Effector memory CD8-positive, alpha-beta T cell (primary cell): ENCODE data around the gene UBXN10.

Source experiments
- ATAC-seq: fragments of 150-1000 bp; cut with Tn5 transposase; replicated peaks from 2 replicates; pipeline ENCODE4 v1.10.0; 2021; ENCODE audit warnings: mild to moderate bottlenecking, moderate library complexity
- DNase-seq, 3 experiments: peaks; one replicate each; pipeline ENCODE4 v3.0.0; 2021
- H3K27ac Mint-ChIP-seq, 2 donors: one replicate each; pipeline ENCODE4 v1.8.0; 2022; ENCODE audit warnings: mild to moderate bottlenecking in 2 of 2, mixed read lengths in 2 of 2, moderate library complexity in 2 of 2
- H3K27me3 Mint-ChIP-seq, 2 donors: one replicate each; pipeline ENCODE4 v1.8.0; 2022; ENCODE audit warnings: mixed read lengths in 2 of 2
- H3K36me3 Mint-ChIP-seq: one replicate; pipeline ENCODE4 v1.8.0; 2022; ENCODE audit warnings: mild to moderate bottlenecking, moderate library complexity, mixed read lengths; ENCODE audit not compliant: insufficient read depth
- H3K4me1 Mint-ChIP-seq, 2 donors: one replicate each; pipeline ENCODE4 v1.8.0; 2022; ENCODE audit warnings: low read depth in 2 of 2, mixed read lengths in 2 of 2
- H3K4me3 Mint-ChIP-seq, 2 donors: one replicate each; pipeline ENCODE4 v1.8.0; 2022; ENCODE audit warnings: mild to moderate bottlenecking in 2 of 2, mixed read lengths in 2 of 2, moderate library complexity in 2 of 2
- H3K9me3 Mint-ChIP-seq, 2 donors: one replicate each; pipeline ENCODE4 v1.8.0; 2022; ENCODE audit warnings: mixed read lengths in 2 of 2

Gene UBXN10

GRCh38 chr1:20180129-20180843 lies 5.6 kb upstream of the UBXN10 start:
- Mint-ChIP-seq H3K27ac (no peak overlapping the region), H3K9me3 (peaks cover 2 to 12% of the 10 kb centered on the region in 2 donors), H3K4me1 (peaks cover 9 to 10% of the 10 kb centered on the region in 2 donors), H3K4me3 (no peak overlapping the region), H3K27me3 (no peaks in the 10 kb centered on the region), H3K36me3 (peaks cover 4% of the 10 kb centered on the region)
- DNase-seq, result no peak
- no peak for ATAC-seq

GRCh38 chr1:20180844-20181207 lies 5.1 kb upstream of the UBXN10 start:
- DNase-seq (no peak), ATAC-seq (no peak)
- H3K27me3 Mint-ChIP-seq, result no peaks in the 10 kb centered on the region
- H3K36me3 Mint-ChIP-seq, result peaks cover 6% of the 10 kb centered on the region
- H3K4me3 Mint-ChIP-seq, result no peak overlapping the region
- peaks cover 11 to 12% of the 10 kb centered on the region in 2 donors for H3K4me1 Mint-ChIP-seq
- no peak overlapping the region for H3K27ac Mint-ChIP-seq
- peaks cover 2 to 12% of the 10 kb centered on the region in 2 donors for H3K9me3 Mint-ChIP-seq

DNA sequence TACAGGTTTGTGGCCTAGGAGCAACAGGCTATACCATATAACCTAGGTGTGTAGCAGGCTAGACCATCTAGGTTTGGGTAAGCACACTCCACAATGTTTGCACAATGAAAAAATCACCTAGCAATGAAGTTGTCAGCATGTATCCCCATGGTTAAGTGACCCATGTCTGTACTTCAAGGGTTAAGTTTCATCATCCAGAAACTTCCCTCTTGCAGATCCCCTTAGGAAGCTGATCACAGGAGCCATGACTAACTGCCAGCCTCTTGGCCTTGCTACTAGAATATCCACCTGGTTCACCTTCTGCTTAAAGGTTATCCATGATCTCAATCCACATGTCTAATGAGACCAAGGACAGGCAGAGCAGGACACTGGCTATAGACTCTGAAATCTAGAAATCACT lies 3.5 kb upstream of the UBXN10 start:
- ATAC-seq (no peak), DNase-seq (no peak)
- no peak overlapping the region for H3K4me3 Mint-ChIP-seq
- H3K27ac Mint-ChIP-seq, result no peak overlapping the region
- H3K27me3 Mint-ChIP-seq, result no peaks in the 10 kb centered on the region
- H3K36me3 Mint-ChIP-seq, result peaks cover 8% of the 10 kb centered on the region
- peaks cover 2 to 12% of the 10 kb centered on the region in 2 donors for H3K9me3 Mint-ChIP-seq
- peaks cover 22% of the 10 kb centered on the region in 2 donors for H3K4me1 Mint-ChIP-seq

DNA sequence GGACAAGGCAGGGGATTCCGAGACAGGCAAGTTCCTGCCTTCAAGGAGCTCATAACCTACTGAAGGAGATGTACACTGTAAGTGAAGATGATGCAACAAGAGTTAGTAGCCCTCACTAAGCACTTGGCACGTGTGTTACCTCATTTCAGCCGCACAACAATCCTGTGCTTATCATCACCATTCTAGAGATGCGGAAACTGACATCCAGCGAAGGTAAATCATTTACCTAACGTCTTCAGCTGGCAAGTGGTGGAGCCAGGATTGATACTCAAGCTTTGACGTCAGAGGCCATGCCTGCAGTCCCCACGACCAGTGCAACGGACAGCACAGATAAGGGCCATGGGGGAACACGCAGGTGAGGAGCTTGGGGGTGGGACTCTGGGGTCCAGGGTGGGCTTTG lies 2.9 kb upstream of the UBXN10 start:
- no peaks in the 10 kb centered on the region for H3K27me3 Mint-ChIP-seq
- H3K4me1 Mint-ChIP-seq, result peaks cover 28 to 29% of the 10 kb centered on the region in 2 donors
- ATAC-seq (no peak), DNase-seq (no peak)
- peaks cover 8% of the 10 kb centered on the region for H3K36me3 Mint-ChIP-seq
- H3K9me3 Mint-ChIP-seq, result peaks cover 2 to 12% of the 10 kb centered on the region in 2 donors
- no peak overlapping the region for H3K4me3 Mint-ChIP-seq
- peak overlapping the region in 1 of 2 donors; percentile 56 for H3K27ac Mint-ChIP-seq

GRCh38 chr1:20183616-20184271 lies 2.2 kb upstream of the UBXN10 start:
- DNase-seq, result no peak
- Mint-ChIP-seq H3K9me3 (peaks cover 2 to 12% of the 10 kb centered on the region in 2 donors), H3K4me3 (no peak overlapping the region), H3K27ac (peak overlapping the region; percentile 7 to 56), H3K36me3 (peaks cover 8% of the 10 kb centered on the region), H3K27me3 (no peaks in the 10 kb centered on the region), H3K4me1 (peaks cover 34 to 35% of the 10 kb centered on the region in 2 donors)
- no peak for ATAC-seq

GRCh38 chr1:20184481-20184900 lies 1.4 kb upstream of the UBXN10 start:
- DNase-seq (no peak), ATAC-seq (no peak)
- peak overlapping the region; percentile 56 to 69 for H3K27ac Mint-ChIP-seq
- H3K4me3 Mint-ChIP-seq, result peak overlapping the region in 1 of 2 donors; percentile 67
- peaks cover 34 to 35% of the 10 kb centered on the region in 2 donors for H3K4me1 Mint-ChIP-seq
- H3K36me3 Mint-ChIP-seq, result peaks cover 5% of the 10 kb centered on the region
- H3K27me3 Mint-ChIP-seq, result peaks cover 0 to 4% of the 10 kb centered on the region in 2 donors
- peaks cover under 1 to 9% of the 10 kb centered on the region in 2 donors for H3K9me3 Mint-ChIP-seq

DNA sequence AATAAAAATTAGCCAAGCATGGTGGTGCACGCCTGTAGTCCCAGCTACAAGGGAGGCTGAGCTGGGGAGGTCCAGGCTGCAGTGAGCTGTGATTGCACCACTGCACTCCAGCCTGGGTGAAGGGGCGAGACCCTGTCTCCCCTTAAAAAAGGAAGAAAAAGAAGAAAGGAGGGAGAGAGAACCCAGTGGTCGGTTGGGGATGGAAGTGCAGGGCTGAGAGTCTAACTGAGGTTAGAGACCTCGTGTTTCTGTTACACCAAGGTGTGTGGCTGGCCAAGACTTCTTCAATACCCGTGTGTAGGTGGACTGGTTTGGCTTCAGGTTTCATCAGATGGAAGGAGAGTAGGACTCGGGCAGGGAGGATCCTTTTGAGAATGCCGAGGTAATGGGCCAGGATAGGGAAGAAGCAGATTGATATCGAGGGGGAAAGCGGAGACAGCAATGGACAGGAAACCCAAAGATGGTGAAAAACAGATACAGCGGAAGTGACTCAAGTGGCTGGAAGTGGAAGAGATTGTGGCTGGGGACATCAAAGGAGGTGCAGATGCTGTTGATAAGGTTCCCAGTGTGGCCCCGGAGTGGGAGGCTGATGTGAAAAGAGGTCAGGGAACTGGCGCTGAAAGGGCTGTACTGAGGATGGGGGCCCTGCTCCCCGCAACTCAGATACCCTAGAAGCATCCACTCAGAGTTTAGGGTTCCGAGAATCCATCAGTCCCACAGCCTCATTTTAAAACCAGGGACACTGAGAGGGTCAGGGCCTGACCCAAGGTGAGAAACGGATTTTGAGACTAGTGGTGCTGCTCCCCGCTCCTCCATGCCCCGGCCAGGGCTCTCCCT lies 681 bp upstream of the UBXN10 start:
- DNase-seq, result peak; percentile 50 to 53 (median 51)
- peak; percentile 82 for ATAC-seq
- peaks cover 0 to 4% of the 10 kb centered on the region in 2 donors for H3K27me3 Mint-ChIP-seq
- peaks cover 0 to 1% of the 10 kb centered on the region in 2 donors for H3K9me3 Mint-ChIP-seq
- H3K27ac Mint-ChIP-seq, result peak overlapping the region; percentile 56 to 69
- H3K4me3 Mint-ChIP-seq, result peak overlapping the region; percentile 67 to 76
- peaks cover 34 to 35% of the 10 kb centered on the region in 2 donors for H3K4me1 Mint-ChIP-seq
- H3K36me3 Mint-ChIP-seq, result peaks cover 5% of the 10 kb centered on the region

DNA sequence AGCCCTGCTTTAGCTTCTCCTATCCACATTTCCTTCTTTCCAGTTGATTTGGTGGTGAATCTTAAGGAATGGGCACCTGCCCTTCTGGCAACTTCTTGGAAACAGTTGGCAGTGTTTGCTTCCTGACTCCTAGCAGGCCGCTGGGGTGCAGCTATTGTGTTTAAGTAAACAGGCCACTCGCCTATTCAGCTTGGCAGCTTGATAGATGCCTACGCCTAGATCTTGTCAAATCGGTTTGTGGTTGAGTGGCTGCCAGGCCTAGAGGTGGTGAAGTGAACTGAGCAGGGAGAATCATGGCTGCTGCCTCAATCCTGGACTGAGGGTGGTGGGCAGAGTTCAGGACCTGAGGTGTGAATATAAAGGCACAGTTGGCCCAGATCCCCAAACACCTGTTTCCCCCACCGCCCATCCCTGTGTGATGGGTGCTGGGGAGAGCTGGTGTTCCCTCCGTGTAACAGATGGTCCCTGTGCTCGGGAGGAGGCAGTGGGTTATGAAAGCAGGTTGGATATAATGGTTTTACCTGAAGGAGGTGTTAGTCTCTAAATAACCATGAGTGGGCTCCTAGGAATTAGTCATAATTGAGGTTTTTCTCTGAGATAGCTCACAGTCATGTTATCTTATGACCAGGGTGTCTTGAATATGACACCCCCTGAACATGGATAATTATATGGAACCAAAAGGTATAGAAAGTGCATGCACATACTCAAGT lies 1.4 kb downstream of the UBXN10 start:
- Mint-ChIP-seq H3K27me3 (peaks cover 1 to 4% of the 10 kb centered on the region in 2 donors), H3K4me3 (peak overlapping the region; percentile 67 to 76), H3K4me1 (peaks cover 34 to 35% of the 10 kb centered on the region in 2 donors), H3K9me3 (no peaks in the 10 kb centered on the region), H3K27ac (peak overlapping the region; percentile 26 to 56), H3K36me3 (peaks cover 5% of the 10 kb centered on the region)
- peak; percentile 51 for ATAC-seq
- peak; percentile 9 to 36 (median 31) for DNase-seq

DNA sequence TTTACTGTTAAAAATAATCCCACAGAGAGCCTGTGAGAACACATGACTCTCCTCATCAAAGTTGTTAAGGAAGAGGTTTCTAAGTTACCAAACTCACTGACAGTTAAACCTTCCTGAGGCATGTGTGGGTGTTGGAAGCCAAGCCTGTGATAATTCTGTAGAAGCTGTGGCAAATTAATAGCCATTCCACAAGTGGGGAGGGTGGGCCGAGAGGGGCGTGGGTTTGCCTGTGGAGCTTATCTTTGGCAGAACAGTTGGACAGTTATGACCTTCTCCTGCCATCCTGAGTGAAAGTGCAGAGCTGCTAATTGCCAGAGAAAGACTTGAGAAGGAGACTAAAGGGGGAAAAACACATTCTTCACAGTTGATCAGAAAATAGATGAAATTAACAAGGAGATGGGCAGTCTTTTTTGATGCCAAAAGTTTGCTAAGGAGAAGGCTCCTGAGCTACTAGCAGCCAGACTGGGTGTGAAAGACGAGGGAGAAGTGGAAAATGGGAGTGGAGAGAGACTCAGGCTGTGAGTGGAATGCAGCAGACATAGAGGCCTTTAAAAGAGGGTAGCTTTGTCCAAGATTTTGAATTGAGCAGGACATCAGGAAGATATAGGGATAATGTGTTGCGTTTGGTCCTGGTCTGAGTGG lies 2.0 kb downstream of the UBXN10 start:
- ATAC-seq (no peak), DNase-seq (no peak)
- H3K9me3 Mint-ChIP-seq, result no peaks in the 10 kb centered on the region
- peaks cover 5% of the 10 kb centered on the region for H3K36me3 Mint-ChIP-seq
- H3K4me1 Mint-ChIP-seq, result peaks cover 34 to 35% of the 10 kb centered on the region in 2 donors
- H3K27ac Mint-ChIP-seq, result peak overlapping the region; percentile 19 to 56
- H3K4me3 Mint-ChIP-seq, result peak overlapping the region; percentile 7 to 67
- peaks cover 4 to 8% of the 10 kb centered on the region in 2 donors for H3K27me3 Mint-ChIP-seq

GRCh38 chr1:20188455-20188817 lies 2.5 kb downstream of the UBXN10 start:
- Mint-ChIP-seq H3K27ac (peak overlapping the region; percentile 19 to 56), H3K36me3 (peaks cover 5% of the 10 kb centered on the region), H3K9me3 (no peaks in the 10 kb centered on the region), H3K4me3 (no peak overlapping the region), H3K4me1 (peaks cover 34 to 35% of the 10 kb centered on the region in 2 donors), H3K27me3 (peaks cover 4 to 9% of the 10 kb centered on the region in 2 donors)
- no peak for ATAC-seq
- DNase-seq, result no peak

- DNase-seq (no peak), ATAC-seq (no peak)
- no peak overlapping the region for H3K4me3 Mint-ChIP-seq
- peaks cover 4 to 9% of the 10 kb centered on the region in 2 donors for H3K27me3 Mint-ChIP-seq
- no peak overlapping the region for H3K27ac Mint-ChIP-seq
- H3K9me3 Mint-ChIP-seq, result no peaks in the 10 kb centered on the region
- H3K36me3 Mint-ChIP-seq, result peaks cover 5% of the 10 kb centered on the region
- peaks cover 31% of the 10 kb centered on the region in 2 donors for H3K4me1 Mint-ChIP-seq
These were observed 3.8 kb downstream of the UBXN10 start for GRCh38 chr1:20189664-20190063.

DNA sequence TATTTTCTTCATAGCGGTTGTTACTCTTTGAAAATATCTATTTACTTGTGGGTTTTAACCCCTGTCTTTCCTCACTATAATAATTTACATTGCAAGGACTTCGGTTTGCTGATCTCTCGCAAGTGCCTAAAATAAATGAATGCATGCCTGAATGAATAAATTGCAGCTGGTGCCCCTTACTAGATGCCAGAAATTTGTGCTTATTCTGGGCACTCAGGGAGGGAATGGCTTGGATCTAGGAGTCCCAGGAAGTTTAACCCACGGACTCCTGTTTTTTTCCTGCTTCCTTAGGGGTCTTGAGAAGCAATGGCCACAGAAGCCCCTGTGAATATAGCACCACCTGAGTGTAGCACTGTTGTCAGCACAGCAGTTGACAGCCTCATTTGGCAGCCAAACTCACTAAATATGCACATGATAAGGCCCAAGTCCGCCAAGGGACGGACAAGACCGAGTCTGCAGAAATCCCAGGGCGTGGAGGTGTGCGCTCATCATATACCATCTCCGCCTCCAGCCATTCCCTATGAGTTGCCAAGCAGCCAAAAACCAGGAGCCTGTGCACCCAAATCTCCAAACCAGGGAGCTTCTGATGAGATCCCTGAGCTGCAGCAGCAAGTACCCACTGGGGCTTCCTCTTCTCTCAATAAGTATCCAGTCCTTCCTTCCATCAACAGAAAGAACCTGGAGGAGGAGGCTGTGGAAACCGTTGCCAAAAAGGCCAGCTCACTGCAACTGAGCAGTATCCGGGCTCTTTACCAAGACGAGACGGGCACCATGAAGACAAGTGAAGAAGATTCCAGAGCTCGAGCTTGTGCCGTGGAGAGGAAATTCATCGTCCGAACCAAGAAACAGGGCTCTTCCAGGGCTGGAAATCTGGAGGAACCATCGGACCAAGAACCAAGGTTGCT lies 4.6 kb downstream of the UBXN10 start:
- DNase-seq (no peak), ATAC-seq (no peak)
- Mint-ChIP-seq H3K9me3 (no peaks in the 10 kb centered on the region), H3K36me3 (peaks cover 3% of the 10 kb centered on the region), H3K4me3 (no peak overlapping the region), H3K27me3 (peaks cover 11 to 17% of the 10 kb centered on the region in 2 donors), H3K27ac (no peak overlapping the region), H3K4me1 (peaks cover 26 to 27% of the 10 kb centered on the region in 2 donors)
